Measurements from ENCODE around the gene DRD3. TPM values are rescaled to one million over a fixed set of nuclear protein-coding genes. Genes with fewer than 3 reads are reported as not detected.

Gene DRD3
- total and polyA plus RNA-seq, 2 of the 8 experiments (the other 6 are each of a cell fraction or from before 2014, with no cell fraction given), result 0.32 to 1.3 TPM

GRCh38 chr3:114175204-114175987 is 3.5 kb downstream of the DRD3 start (continued):
- TF ChIP-seq CHD7 (IDR thresholded peaks at IDR 0.05; ENCODE audit: insufficient replicate concordance, low read length), result no peak
- TF ChIP-seq RFX5 (IDR thresholded peaks at IDR 0.05; ENCODE audit: borderline replicate concordance, low read depth, low read length), result no peak
- TF ChIP-seq EGR1 (IDR thresholded peaks at IDR 0.05; ENCODE audit: borderline replicate concordance, low read depth, low read length), result no peak
- TF ChIP-seq TAF1 (IDR thresholded peaks at IDR 0.05; ENCODE audit: low read depth, low read length), result no peak
- no peak for TF ChIP-seq TEAD4 (IDR thresholded peaks at IDR 0.05; ENCODE audit: low read depth, low read length)
- TF ChIP-seq JUN (IDR thresholded peaks at IDR 0.05; ENCODE audit: low read depth, low read length), result no peak
- no peak for TF ChIP-seq ZNF274 (IDR thresholded peaks at IDR 0.05; ENCODE audit: borderline replicate concordance, extremely low read depth, low read length)
- TF ChIP-seq CTBP2 (IDR thresholded peaks at IDR 0.05; ENCODE audit: borderline replicate concordance, insufficient read depth, insufficient read length, low read length), result no peak
- no peak for TF ChIP-seq HDAC2 (IDR thresholded peaks at IDR 0.05; ENCODE audit: borderline replicate concordance in 1 of 2, low read depth in 2 of 2, low read length in 2 of 2)
- TF ChIP-seq BRCA1 (IDR thresholded peaks at IDR 0.05; ENCODE audit: low read depth, low read length), result no peak
